NK-92 (cell line): ENCODE results near the gene MRPL11.
"Not testable (repeated sequence)": the region's sequence is repeated elsewhere in the genome, so short reads cannot be mapped to it uniquely, and the experiment has no call there.

Experiments
- DNase-seq: peaks from one replicate; lab custom pipeline; 2025; ENCODE audit not compliant: unreplicated experiment; lab: John Stamatoyannopoulos, UW

Gene MRPL11

GRCh38 chr11:66431871-66432329, 6.7 kb downstream of the MRPL11 start:
- not testable (repeated sequence) for DNase-seq

- not testable (repeated sequence) for DNase-seq
Observed at GRCh38 chr11:66431287-66431686, 7.4 kb downstream of the MRPL11 start.

GRCh38 chr11:66429983-66430602, 8.6 kb downstream of the MRPL11 start:
- DNase-seq: no peak

DNA sequence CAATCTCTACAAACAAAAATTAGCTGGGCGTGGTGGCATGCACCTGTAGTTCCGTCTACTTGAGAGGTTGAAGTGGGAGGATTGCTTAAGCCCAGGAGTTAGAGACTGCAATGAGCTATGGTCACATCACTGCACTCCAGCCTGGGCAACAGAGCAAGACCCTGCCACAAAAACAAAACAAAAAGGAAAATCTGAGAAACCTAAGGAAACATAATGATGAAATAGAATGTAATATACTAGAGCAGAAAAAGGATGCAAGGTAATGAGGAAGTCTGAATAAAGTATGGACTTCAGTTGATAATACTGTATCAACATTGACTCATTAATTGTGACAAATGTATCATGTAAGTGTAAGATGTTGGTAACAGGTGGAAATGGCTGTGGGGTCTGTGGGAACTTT, 9.7 kb downstream of the MRPL11 start:
- no peak for DNase-seq

GRCh38 chr11:66426314-66426713, 12.3 kb downstream of the MRPL11 start:
- DNase-seq: no peak

GRCh38 chr11:66421492-66422205, 17.0 kb downstream of the MRPL11 start:
- no peak for DNase-seq

DNA sequence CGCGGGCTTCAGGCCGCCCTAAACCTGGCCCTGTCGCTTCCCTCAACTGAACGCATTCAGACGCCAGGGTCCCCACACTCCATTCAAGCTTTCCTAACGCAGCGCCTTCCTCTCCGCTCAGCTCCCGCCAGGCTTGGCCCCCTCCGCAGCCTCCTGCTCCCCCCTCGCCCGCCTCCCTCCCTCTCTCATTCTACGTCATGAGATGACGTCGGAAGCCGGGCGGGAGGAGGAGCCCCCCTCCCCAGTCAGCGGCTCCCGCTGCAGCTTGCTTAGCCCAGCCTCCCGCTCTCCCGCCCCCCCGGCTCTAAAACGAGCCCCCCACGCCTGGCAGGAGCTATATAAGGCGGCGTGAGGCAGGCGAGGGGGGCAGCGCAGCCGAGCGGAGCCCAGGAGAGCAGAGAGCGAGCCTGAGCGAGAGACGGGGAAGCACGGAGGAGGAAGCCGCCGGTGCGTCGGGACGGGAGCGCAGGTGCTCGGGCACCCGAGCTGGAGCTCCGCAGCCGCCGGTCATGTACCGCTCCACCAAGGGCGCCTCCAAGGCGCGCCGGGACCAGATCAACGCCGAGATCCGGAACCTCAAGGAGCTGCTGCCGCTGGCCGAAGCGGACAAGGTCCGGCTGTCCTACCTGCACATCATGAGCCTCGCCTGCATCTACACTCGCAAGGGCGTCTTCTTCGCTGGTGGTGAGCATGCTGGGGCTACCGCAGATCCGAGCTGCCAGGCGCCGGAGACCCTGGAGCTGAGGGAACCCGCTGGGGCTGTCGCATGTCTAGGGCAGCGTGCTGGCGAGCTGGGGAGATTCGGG, 17.8 kb downstream of the MRPL11 start, which contains the start of gene NPAS4:
Gene NPAS4 (plus strand): TSS at position 365 of the 806 bp plus-strand sequence. CDS start 145 bp downstream, at position 510.
- DNase-seq: no peak

- DNase-seq: no peak
Observed at GRCh38 chr11:66419825-66420224, 18.8 kb downstream of the MRPL11 start.

DNA sequence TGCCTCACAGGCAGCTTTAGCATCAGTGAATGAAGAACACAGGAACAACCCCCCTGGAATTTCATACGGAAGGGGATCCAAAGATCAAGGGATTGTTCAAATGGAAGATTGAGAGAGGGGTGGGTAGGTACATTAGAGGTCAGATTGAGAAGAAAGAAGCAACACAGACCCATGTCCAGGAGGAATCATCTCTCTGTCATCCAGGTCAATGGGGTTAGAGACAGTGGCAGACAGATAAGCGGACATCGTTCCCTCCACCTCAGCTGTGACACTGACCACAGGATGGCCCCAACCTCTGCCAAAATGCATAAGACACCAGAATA, 19.7 kb downstream of the MRPL11 start:
- no peak for DNase-seq

GRCh38 chr11:66418168-66418985, 20.3 kb downstream of the MRPL11 start:
- DNase-seq: no peak

DNA sequence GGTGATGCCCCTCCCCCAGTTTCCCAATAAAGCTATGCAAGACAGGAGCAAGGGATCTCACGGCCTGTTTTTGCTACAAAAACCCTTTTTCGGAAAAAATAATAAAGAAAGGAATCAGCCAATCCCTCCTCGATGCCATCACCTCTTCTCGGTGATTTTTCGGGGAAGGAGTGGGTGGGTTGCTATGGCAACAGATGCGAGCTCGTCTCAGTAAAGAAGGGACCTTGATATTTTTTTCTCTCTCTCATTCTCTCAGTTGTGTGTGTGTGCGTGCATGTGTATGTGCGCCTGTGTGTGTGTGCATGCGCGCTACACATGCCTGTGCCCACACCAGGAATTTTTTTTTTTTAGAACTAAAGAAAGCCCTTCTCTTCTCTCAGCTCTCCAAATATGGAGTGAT, 21.6 kb downstream of the MRPL11 start:
- no peak for DNase-seq

- DNase-seq: no peak
Observed at GRCh38 chr11:66415423-66415822, 23.2 kb downstream of the MRPL11 start.

DNA sequence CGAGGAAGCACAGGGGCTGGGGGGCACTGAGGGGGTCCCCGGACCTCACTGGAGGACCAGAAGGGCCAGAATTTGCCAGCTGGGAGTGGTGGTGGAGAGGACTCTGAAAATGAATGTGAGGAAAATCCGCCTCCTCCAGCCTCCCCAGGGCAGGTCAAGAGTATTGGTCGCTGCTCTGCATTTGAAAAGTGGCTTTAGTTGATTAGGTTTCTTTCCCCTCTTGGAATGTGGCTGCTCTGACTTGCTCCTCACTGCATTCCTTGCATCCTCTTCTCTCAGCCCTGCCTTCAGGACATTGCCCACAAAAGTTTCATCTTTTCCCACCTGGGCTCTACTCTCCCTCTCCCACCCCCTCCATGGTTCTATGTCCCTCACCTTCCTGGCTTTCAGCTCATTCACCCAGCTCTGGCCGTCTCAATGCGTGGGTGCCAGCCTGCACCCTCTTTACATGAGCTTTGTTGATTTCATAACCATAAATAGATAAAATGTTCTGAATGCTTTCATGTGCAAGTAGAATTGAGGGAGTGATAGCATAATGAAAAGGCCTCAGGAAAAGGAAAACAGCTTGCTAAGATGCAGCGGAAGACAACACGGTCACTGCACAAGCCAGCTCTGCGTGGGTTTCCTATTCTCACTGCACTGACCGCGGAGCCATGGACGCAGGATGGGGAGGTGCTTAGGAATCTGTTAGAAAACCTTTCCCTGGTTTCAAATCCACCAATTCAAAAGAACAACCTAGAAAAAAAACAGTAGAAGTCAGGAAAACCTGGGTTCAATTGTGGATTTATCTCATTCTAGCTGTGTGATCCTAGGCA, 24.3 kb downstream of the MRPL11 start:
- no peak for DNase-seq

DNA sequence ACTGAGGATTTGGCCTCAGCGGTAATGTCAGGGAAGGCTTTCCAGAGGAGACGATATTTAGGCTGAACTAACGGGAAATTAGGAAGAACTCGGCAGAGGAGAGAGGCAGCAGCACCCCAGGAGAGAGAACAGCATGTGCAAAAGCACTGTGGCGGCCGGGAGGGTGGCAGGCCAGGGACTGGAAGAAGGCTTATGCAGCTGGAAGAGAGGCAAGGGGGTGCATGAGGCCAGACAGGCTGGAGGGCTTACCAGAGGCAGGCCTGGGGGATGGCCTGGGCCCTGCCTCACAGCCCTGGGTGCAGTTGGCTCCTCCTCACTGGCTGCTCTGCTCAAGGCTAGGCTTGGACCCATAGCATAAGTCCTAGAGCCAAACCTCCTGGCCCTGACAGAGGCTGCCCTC, 25.5 kb downstream of the MRPL11 start:
- no peak for DNase-seq

- no peak for DNase-seq
Observed at GRCh38 chr11:66412110-66412509, 26.5 kb downstream of the MRPL11 start.

GRCh38 chr11:66411323-66411722, 27.3 kb downstream of the MRPL11 start:
- DNase-seq: no peak

- DNase-seq: no peak
Observed at GRCh38 chr11:66410191-66410590, 28.5 kb downstream of the MRPL11 start.

GRCh38 chr11:66409226-66409625, 29.4 kb downstream of the MRPL11 start:
- no peak for DNase-seq

- DNase-seq: peak; percentile 36
Observed at GRCh38 chr11:66408488-66409214, 30.0 kb downstream of the MRPL11 start.

GRCh38 chr11:66407651-66408050, 31.0 kb downstream of the MRPL11 start:
- no peak for DNase-seq
